COR-L47 (cell line): ENCODE measurements around the gene LEUTX.
"Not testable (repeated sequence)": the region's sequence is repeated elsewhere in the genome, so short reads cannot be mapped to it uniquely, and the experiment has no call there.

Experiments used
- DNase-seq: peaks from one replicate; lab custom pipeline; 2025; lab: John Stamatoyannopoulos, UW

The LEUTX gene, protein sequence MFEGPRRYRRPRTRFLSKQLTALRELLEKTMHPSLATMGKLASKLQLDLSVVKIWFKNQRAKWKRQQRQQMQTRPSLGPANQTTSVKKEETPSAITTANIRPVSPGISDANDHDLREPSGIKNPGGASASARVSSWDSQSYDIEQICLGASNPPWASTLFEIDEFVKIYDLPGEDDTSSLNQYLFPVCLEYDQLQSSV

DNA sequence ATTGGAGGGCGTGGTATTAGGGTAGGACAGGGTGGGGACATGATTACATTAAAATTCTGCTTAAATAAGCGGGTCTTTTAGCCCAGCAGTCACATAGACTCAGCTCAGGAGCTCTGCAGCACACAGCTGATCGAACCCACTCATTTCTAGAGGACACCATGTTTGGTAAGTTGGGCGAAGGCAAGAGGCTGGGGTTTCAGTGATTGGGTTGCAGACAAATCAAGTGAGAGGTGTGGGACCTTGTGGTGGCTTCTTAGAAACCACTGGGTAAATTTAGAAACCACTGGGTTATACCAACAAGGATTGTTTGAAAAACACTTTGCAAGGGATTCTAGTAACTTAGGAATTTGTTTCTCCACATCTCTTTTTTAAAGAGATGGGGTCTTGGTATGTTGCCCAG is at the start of gene LEUTX:
TSS of gene LEUTX (plus strand) at position 92 of the 400 bp plus-strand sequence. CDS start at position 159, 67 bp downstream.
- no peak for DNase-seq

DNA sequence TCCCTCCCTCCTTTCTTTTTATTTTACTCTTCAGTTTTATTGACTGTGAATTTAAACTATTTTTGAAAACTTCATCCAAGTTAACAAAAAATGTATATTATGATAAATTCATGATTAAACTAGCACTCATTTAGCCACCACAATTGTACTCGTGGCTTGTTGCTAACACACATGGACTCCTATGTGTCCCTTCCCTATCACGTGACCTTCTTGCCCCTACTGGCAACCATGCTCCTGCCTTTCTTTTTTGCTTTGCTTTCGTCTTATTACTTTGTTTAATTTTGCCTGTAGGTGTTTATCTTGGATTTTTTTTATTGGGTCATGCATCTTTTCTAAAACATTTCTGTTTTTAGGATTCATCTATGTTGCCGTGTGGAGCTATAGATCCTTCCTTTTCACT is 49.1 kb upstream of the LEUTX start:
- DNase-seq, result no peak

DNA sequence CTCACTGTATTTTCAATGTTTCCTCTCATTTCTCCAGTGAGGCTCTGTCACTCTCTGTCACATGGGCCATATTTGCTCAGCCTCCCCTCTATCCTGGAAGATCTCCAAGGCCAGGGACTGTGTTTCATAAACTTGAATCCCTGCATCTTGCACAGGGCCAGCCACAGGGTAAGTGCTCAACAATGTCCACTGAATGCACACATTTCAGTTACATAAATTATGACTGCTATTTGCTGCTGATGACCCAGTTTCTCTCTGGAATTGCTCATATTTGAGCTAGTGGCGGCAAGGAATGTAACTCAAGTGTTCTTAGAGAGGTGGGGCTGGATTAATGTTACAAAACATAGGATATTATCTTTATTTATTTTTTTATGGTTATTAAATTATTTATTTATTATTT is 47.0 kb upstream of the LEUTX start:
- no peak for DNase-seq

DNA sequence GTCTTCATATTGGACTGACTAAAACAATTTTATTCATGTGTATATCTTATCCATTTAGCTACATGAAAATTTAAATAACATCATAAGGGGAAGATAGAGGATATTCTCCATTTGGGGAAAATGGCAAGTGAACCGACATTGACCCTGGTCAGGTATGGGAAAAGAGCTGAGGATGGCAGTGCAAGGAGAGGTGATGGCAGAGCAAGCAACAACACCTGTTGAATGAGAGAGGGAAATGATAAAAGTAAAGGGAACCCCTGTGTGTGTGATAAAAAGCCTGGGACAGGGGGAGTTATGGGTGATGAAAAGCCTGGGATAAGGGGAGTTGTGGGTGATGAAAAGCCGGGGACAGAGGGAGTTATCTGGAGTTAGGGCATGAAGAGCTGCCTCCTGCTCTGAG is 44.8 kb upstream of the LEUTX start:
- DNase-seq, result no peak

DNA sequence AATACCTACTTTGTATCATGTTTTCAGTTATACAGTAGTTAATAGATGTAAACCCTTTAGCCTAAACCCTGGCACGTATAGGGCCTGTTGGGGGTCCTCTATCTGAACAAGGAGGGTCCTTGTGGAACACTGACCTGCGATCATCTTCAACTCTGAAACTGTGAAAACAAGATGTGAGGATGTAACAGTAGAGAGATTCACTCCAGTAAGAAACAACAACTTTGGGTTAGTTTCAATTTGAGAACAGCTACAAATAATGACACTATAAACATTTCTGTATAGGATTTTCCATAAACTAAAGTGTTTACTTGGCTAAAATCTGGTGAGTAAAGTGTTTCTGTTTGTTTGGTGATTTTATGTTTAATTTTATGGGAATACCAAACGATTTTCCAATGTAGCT is 43.0 kb upstream of the LEUTX start:
- no peak for DNase-seq

DNA sequence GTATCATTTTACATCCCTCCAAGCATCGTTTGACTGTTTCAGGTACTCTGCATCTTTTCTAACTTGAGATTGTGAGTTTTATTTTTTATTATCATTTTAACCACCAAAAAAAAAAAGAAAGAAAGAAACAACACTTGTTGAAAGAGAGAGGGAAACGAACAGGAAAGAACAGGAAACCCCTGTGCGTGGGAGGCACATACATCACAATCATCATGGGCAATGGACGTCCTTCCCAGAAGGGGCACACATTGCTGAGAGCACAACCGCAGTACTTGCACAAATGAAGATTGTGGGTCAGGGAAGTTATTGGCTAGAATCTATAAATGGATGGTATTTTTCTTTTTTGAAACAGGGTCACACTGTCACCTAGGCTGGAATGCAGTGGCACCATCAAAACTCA is 42.6 kb upstream of the LEUTX start:
- no peak for DNase-seq

DNA sequence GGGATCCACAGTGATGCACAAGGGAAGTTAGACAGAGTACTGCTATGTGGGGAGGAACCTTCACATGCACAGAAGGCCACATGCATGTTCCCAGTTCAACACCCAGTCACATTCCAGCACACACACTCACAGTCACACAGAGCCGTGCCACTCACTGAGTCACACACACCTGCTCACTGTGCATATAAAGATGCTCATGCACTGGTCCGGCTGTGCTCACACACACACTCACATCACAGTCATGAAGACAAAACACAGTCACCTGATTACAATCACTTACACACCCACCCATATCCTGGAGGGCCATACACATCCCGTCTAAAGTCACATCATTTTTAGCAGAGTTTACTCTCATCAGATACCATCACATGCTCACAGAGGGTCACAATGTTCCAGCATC is 41.3 kb upstream of the LEUTX start:
- DNase-seq, result no peak

DNA sequence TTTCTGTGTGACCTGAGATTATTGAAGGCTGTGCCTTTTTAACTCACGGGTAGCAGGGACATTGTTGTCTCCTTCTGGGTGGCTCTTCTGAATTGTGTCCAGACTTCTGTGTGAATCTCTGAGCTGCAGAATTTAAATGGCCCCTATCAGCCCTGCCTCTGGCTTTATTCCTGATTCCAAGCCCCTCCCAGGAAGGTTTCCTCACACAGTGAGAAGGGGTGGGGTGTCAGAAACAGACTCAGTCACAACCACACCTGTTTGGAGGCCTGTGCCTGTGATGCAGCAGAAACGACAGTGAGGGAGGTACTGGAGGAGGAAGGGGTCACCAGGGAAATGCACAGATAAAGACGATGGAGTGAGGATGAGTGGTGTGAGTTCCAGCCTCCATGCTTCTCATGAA is 40.8 kb upstream of the LEUTX start, which contains the start of gene CLC:
TSS of gene CLC (minus strand) at position 139 of the 400 bp plus-strand sequence. CDS start at position 62, 77 bp downstream.
- DNase-seq, result no peak

DNA sequence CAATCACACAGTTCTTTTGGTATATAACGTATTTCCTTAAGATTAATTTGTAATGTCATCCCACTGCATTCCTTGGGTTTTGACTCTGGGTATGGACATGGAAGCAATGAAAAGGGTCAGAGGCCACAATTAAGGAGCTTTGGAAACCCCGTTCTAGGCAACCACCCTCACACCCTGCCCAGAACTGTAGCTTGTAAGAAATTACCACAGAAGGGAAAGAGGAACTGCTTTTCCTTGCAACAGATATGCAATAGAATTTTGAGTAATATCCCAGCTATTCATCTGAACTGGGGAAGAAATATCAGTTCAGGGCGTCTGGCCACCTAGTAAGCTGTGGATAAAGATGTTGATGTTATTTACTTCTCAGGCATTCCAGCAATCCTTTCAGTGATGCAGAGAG is 39.8 kb upstream of the LEUTX start:
- DNase-seq, result no peak

DNA sequence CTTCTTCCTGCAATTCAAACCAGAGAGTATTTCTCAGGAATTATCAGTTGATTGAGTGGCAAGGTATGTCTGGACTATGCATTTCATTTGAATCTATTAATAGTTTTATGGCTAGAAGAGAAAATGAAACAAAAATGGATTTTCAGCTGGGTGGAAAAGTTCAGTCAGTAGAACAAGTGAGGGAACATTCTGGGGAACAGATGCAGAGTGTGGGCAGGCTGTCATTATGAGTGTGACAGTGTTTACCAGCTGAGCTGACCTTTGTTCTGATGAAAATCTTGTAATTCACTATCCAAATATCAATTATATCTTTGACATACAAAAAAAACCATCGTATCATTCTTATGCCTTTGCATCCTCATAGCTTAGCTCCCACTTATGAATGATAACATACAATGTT is 38.3 kb upstream of the LEUTX start:
- no peak for DNase-seq

DNA sequence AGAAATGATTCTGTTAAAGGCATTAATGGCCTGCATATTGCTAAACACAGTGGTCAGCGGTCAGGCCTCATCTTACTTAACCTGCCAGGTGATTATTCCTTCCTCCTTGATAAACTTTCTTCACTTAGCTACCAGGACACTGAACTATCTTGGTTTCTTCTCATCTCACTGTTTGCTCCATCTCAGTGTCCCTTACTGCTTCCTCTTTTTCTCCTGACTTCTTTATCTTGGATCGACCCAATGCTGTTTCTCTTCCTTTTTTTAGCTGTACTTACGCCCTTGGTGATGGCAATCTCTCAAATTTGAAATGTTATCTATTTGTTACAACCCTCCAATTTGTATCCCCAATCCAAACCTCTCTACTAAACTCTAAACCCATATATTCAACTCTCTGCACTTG is 33.0 kb upstream of the LEUTX start:
- DNase-seq, result no peak

DNA sequence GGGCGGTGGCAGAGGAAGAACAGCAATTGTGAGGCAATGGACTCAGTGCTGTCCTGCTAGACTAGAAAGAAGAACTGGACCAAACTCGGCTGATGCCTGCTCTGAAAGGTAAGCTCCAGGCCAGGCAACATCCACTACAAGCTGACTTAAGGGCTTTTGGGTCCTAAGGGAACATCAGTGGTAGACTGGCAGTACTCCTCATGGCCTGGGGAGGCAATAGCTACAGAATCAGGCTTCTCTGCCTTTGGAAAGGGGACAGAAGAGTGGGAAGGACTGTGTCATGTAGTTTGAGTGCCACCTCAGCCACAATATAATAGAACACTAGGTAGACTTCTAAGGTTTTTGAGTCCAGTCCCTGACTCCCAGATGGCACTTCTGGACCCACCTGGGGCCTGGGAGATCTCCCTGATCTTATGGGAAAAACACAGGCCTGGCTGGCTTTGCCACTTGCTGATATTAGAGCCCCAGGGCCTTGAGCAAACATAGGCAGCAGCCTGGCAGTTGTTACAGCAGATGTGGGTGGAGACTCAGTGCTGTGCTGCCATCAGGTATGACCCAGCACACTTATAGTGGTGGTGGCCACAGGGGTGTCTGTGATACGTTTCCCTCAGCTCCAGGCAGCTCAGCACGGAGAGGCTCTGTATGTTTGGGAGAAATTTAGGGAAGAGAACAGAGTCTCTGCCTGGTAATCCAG is 31.7 kb upstream of the LEUTX start:
- DNase-seq, result no peak

DNA sequence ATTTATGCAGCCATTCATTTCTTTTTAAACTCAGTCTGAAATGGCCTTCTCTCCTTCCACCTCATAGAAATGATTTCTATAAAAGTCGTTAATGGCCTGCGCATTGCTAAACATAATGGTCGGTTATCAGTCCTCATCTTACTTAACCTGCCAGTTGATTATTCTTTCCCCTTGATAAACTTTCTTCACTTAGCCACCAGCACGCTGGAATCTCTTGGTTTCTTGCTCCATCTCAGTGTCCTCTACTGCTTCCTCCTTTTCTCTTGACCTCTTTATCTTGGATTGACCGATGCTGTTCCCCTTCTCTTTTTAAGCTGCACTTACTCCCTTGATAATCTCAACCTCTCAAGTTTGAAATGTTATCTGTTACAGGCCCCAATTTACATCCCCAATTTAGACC is 28.7 kb upstream of the LEUTX start:
- DNase-seq, result no peak

DNA sequence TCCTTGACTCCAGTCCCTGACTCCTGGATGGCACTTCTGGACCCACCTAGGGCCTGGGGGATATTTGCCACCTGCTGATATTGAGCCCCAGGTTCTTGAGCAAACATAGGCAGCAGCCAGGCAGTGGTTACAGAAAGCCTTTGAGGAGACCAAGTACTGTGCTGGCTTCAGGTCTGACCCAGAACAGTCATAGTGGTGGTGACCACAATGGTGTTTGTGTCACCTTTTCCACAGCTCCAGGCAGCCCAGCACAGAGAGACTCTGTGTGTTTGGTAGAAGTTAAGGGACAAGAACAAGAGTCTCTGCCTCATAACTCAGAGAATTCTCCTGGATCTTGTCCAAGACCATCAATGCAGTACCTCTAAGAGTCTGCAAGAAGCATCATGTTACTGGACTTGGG is 26.3 kb upstream of the LEUTX start:
- DNase-seq, result no peak

DNA sequence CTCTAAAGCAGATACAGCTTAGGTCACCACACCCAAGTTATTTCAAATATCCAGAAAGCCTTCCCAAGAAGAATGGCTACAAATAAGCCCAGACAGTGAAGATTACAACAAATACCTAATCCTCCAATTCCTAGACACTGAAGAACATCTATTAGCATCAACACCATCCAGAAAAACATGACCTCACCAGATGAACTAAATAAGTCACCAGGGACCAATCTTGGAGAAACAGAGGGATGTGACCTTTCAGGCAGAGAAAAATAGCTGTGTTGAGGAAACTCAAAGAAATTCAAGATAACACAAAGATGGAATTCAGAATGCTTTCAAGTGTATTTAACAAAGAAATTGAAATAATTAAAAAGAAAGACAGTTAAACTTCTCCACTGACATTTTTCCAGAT is 25.9 kb upstream of the LEUTX start:
- DNase-seq, result no peak

DNA sequence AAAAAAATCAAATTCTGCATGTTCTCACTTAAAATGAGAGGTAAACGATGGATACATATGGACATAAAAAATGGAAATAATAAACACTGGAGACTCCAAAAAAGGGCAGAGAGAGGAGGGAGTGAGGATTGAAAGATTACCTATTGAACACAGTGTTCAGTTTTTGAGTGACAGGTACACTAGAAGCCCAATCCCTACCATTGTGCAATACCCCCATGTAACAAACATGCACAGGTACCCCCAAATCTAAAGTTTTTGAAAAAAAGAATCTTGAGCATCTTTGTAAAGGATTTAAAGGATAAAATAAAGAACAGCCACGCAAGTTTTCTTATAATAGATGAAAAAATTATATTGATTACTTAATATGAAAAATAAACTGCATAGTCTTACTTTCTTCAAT is 24.1 kb upstream of the LEUTX start:
- DNase-seq, result no peak

DNA sequence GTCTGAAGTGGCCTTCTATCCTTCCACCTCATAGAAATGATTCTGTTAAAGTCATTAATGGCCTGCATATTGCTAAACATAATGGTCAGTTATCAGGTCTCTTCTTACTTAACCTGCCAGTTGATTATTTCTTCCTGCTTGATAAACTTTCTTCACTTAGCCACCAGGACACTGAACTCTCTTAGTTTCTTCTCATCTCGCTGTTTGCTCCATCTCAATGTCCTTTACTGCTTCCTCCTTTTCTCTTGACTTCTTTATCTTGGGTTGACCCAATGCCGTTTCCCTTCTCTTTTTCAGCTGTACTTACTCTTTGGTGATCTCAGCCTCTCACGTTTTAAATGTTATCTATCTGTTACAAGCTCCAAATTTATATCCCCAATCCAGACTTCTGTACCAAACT is 23.7 kb upstream of the LEUTX start:
- DNase-seq, result no peak

DNA sequence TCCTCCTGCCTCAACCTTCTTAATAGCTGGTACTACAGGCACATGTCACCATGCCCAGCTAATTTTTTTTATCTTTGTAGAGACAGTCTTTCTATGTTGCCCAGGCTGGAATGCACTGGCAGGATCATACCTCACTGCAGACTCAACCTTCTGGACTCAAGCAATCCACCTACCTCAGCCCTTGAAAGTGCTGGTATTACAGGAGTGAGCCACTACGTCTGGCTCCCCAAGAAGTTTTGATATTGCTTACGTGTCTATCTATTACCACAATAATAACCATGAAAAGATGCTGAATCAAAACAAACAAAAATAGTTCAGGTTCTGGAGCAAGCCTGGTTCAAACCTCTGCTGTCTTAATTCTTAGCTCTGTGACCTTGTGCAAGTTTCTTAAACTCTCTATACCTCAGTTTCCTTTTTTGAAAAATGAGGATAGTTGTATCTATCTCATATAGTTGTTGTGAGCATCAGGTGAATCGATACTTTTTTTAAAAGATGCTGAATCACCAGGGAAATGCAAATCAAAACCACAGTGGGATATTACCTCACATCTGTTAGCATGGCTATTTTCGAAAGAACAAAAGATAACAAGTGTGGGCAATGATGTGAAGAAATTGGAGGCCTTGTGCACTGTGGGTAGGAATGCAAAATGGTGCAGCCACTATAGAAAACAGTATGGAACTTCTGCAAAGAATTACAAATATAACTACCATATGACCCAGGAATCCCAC is 19.0 kb upstream of the LEUTX start:
- no peak for DNase-seq

DNA sequence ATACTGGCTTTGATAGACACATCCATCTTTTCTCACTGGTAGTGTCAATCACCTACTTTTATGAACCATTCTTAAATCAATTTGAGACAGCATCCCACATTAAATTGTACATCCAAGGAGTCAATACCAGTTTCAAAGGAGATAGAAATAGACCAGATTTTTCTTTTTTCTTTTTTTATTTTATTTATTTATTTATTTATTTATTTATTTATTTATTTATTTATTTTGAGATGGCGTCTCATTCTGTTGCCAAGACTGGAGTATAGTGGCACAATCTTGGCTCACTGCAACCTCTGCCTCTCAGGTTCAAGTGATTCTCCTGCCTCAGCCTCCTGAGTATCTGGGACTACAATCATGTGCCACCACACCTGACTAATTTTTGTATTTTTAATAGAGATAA is 16.8 kb upstream of the LEUTX start:
- DNase-seq, result not testable (repeated sequence)

DNA sequence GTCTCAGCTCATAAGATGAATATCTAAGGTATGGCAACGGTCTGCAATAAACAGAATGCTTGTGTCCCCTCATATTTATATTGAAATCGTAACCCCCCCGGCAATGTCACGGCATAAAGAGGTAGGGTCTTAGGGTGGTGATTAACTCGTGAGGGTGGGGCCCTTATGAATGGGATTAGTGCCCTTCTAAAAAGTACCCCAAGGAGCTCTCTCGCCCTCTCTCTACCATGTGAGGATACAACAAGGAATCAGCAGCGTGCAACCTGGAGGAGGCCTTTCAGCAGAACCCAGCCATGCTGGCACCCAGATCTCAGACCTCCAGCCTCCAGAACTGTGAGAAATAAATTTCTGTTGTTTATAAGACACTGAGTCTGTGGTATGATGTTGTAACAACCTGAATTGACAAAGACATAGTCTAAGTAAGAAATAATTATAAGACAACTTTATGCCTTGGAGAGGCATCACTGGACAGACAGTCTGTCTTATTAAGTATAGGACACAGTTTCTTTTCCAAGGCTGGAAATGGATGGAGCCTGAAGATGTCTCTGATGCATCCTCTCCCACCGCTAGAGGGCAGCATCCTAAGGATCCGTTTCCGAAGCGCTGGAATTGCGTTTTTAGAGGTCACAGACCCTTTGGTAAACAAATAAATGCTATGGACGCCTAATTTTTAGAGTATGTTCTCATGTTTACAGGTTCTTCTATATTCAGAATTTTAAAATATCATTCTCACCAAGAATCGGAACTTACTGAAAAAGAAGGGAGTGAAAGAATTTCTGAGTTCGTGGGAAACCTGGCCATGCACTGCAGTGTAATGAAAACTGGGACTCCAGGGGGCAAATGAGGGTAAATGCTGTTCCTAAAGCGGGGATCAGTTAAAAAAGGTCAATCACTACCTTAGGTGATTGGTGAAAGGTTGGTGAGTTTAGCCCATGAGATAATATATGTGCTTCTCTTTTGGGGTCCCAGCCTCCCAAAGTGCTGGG is 13.3 kb upstream of the LEUTX start:
- DNase-seq, result peak; percentile 20

DNA sequence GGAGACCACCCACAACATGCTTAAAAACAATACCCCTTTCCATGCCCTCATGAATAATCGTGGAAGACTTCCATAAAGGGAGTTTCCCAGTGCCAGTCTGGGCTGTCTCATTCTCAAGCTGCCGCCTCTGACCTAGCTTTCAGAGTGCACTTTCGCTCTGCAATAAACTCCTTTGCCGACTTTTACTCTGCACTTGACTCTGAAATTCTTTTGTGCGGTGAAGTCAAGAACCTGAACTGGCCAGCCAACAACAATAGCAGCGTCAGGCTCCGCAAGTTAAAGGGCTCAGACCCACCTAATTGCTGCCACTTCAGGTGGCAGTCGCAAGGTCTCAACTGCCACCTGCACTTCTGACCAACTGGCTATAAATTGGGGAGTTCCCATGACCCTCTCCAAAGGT is 10.3 kb upstream of the LEUTX start:
- no peak for DNase-seq

DNA sequence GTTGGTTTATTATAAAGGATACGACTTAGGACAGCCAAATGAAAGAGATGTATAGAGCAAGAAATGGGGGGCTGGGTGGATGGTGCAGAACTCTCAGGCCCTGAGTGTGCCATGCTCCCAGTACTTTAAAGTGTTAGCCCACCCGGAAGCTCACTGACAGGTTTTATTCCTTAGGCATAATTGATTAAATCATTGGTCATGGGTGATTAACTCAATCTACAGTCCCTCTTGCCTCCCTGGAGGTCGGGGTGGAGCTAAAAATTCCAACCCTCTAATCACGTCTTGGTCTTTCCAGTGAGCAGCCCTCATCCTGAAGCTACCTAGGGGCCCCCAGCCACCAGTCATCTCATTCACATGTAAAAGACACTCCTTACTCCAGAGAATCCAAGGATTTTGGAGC is 9.9 kb upstream of the LEUTX start:
- DNase-seq, result no peak
